CD4-positive, alpha-beta T cell treated with Interleukin-4 for 1 hour (primary cell): ENCODE results near the gene WNT7B.

Source experiments
- DNase-seq, 2 donors: peaks; one replicate each; pipeline ENCODE4 v3.0.0-alpha.2; 2020 to 2022

The WNT7B gene

DNA sequence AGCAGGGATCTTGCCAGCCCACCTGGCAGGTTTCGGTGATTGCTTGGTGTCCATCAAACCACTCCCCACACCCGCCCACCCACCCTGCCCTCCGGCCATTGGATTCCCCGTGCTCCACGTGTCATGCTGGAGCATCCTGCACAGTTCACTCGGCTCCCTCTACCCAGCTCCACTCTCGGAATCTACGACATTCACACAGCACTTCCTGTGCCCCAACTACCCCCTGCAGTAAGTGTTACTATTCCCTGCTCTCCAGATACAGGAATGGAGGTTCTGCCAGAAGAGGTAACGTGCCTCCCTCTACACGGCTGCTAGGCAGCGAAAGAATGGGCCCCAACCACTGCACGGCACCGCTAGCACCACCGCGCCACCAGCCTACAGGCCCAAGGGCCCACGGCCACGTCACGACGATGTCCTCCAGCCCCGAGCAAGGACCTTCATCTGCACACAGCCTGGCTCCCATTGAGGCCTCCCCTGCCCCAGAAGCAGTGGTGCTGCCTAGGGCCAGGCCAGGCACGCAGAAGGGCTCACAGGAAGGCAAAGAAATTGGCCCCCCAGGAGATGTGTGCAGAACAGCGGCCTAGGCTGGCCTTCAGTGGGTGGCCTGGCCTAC, 27.6 kb downstream of the WNT7B start:
- no peak for DNase-seq

DNA sequence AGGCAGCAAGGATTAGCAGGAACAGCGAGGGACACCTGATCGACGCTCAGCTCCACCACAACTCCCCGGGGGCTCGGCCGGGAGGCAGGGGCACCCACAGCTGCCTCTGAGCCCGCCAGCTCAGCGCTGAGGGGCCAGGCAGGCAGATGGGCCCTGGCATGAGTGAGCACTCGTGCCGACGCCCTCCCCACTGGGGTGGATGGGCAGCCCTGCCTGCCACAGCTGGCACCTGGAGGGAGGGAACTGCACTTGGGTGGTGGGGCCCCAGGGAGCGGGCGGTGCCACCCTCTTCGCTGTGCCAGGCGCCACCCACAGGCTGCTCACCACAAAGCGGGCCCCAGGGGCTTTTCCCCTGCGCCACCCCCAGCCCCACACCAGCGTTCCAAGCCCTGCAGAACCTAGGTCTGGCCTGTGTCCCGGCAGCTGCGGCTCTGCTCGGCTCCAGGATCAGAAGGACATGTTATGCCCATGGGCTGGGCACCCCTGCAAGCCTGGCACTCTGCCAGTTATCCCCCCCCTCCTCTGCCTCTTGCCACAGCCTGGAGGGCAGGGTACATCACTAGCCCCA, 28.8 kb downstream of the WNT7B start:
- peak in 1 of 2 donors; percentile 56 for DNase-seq

DNA sequence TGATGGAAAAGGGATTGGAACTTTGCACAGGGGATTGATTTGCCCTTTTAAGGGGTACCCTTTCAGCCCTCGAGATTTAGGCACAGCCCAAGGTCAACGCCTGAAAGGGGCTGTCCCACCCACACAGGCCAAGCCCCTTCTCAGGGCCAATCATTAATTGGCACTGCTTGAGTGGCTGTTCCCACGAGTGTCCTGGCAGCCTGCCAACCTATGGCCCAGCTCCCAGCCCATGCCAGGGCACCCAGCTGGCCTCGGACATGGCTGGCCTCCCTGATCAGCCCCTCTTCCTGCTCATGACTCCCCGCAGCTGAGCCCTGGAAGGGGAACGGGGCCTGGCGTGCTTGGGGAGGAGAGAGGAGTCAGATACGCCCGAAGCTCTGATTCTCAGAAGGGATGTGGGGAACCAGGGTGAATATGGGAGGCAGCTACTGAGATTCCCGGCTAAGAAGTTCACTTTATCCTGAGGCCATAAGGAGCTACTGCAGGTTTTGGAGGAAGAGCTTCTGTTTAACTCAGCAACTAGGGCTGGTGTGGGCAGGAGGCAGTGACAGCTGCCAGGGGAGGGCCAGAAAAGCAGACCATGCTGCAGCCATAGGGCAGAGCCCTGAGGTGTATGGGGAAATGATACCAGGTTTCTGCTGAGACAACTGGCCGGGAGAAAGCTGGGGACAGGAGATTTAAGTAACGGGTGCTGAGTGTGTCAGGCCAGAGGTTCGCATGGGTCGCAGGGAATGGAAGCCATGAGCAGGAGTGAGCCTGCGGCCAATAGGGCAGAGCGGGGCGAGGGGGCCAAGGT, 30.0 kb downstream of the WNT7B start:
- no peak for DNase-seq

DNA sequence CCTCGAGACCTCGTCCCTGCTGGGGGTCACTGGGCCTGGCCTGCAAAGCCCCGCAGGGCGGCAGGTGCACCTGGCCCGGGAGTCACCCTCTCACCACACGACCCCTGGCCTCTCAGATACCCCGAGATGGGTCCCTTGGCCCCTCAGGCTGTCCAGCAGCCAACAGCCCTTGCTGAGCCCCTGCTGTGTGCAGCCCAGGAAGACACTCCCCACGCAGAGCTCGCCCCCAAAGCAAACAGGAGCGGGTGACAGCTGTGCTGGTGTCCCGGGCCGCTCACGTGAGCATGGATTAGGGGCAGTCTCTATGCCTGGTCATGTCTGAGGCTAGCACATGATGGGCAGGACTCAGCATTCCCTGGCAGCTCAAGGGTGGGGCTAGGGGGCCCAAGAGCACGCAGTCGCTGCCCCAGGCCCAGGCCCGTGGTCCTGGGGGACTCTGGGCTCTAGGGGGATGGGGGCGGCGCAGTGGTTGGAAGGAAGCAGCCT, 31.3 kb downstream of the WNT7B start:
- DNase-seq = no peak

DNA sequence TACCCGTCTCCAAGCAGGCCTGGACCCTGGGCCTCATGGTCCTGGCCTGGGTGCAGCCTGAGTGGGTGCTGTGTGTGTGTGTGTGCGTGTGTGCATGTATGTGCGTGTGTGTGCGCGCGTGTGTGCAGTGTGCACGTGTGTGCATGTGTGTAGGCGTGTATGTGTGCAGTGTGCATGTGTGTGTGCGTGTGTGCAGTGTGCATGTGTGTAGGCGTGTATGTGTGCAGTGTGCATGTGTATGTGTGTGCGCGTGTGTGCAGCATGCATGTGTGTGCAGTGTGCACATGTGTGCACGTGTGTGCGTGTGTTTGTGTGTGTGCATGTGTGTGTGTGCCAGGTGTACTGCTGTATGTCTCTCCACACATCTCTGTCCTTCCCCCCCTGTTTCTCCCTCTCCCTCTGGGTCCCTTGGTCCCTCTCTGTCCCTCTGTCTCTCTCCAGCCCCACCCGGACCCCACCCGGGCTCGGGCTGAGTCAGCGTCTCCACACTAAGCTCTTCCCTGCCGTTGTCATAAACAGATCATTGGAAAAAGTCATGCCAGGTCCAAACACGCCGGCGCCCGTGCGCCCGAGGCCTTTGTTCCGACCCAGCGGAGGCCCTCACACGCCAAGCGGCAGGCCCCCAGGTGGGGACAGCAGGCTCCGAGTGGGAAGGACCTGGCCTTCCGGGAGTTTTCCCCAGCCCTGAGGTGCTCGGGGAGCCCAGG, 34.0 kb downstream of the WNT7B start:
- DNase-seq = no peak

- no peak for DNase-seq
Measured at GRCh38 chr22:45942344-45942743, 34.6 kb downstream of the WNT7B start.

DNA sequence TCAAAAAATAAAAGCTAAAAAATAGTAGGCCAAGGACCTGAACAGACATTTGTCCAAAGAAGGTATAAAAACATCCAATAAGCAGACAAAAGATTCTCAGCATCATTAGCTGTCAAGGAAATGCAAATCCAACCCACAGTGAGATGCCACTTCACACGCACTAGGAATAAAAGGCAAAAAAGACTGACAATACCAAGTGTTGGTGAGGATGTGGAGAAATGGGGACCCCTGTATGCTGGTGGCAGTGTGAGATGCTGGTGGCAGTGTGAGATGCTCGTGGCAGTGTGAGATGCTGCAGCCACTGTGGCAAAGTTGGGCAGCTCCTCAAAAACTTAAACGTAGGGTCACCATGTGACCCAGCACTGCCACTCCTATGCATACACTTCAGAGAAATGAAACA, 38.0 kb downstream of the WNT7B start:
- no peak for DNase-seq

GRCh38 chr22:45937960-45938359, 39.0 kb downstream of the WNT7B start:
- no peak for DNase-seq

DNA sequence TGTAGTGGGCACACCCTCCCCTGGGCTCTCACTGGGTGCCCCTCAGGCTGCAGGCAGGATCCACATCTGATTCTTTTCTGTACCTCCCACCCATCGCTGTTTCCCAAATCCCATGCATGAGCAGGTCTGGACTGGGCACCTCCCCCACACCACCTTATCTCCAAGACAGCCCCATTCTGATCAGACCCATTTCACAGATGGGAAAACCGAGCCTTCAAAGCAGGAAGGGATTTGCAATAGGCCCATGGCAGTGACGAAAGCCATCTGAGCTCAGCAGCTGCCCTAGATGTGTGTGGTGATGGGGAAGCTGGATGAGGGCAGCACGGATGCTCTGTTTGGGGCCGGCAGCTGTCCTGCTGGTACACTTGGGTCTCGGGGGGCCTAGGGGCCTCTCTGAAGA, 41.4 kb downstream of the WNT7B start:
- no peak for DNase-seq

DNA sequence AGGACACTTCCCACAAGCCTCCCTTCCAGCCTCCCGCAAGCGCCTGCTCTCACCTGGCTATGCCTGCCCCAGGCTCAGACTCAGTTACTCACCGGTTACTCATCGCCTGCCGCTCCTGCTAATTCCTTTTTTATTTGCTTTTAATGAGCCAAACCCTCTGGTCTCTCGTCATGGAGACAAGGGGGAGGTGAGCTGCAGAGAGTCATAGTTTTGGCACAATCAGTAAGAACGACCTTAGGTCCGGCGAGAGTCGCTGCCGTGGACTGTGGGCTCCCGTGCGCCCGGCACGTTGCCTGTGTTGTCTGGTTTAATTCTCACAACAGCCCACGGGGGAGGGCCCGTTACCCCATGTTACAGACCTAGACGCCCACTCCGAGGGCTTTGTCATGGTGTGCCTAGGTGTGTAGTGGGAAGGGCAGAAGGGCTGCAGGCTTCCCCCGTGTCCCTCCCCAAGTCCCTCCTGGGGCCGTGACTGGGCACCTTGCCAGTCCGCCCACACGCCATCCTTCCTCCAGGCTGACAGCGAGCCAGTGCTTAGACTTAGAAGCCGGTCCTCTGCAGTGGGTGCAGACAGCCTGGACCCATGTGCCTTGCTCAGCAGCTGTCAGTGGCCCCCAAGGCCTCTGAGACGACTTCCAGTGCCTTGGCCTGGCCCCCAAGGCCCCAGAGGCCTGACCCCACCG, 42.2 kb downstream of the WNT7B start:
- no peak for DNase-seq

DNA sequence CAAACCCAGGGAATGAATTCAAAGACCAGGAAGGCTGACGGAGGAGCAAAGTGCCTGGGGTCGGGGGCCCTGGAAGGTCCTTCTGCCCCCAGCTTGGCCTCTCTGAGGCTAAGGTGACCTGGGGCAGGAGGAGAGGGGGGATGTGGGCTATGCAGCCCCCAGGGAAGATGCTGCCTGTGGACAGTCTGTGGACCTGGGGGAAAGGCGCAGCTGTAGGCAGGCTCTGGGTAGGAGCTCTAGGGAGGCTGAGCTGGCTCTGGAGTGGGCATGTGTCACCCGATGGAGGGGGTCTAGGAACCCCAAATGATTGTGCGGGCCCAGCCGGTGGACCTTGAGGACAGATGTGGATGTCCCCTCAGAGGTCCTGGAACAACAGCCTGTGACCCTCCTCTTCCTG, 42.8 kb downstream of the WNT7B start:
- DNase-seq = no peak

DNA sequence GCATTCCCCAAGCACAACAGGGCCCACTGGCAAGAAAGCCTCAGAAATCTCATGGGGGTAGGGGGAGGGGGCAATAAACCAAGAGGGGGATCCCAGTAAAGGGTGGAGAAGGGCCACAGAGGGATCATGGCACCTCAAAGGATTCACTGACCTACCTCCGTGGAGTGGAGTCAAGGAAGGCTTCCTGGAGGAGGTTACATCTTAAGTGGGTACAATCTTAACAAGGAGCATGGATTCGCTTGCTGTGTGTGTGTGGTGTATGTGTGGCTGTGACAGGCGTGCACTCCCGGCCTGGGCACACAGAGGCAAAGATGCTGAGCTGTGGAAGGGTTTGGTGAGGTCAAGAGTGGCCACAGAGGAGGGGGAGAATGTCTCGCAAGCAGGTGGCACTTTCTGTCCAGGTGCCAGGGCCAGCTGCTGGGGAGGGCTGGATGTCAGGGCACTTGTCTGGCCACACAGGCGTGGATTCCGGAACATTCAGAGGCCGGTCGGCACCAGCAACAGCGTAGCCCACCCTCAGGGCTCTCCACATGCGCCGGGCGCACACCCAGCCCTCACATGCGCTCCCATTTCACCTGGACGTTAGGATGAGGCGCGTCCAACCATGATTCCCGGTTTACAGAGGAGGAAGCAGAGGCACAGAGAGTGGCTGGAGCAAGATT, 43.3 kb downstream of the WNT7B start:
- no peak for DNase-seq

GRCh38 chr22:45932071-45932470, 44.9 kb downstream of the WNT7B start:
- no peak for DNase-seq

DNA sequence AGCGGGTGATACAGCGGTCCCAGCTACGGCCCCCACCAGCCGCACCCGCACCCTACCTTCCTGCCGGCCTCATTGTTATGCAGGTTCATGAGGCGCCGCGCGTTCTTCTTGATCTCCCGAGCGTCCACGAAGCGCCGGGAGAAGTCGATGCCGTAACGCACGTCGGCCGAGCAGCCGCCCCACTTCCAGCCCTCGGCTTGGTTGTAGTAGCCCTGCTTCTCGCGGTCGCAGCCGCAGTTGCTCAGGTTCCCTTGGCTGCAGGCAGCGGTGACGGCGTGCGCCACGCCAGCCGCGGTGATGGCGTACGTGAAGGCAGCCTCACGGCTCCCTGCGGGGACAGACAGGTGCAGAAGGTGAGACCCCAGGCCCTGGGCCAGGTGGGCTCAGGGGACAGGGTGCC, 45.9 kb downstream of the WNT7B start:
- no peak for DNase-seq

DNA sequence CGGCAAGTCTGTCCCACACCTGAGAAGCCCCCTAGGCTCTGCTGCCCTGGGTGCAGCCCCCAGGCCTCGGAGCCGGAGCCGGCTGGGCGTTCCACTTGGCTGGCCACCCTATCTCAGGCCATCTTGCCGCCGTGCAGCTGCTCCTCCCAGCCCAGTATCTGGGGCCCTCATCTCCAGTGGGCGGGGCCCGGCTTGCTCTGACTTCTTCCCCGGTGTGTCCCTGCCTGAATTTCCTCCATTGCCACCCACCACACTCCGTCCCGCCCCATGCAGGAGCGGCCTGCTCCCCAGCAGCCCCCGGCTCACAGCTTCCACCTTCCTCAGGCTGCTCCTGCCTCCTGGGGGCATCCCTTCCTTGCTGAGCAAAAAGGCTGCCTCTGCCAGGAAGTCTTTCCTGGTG, 46.6 kb downstream of the WNT7B start:
- no peak for DNase-seq

GRCh38 chr22:45929649-45930048, 47.3 kb downstream of the WNT7B start:
- no peak for DNase-seq

GRCh38 chr22:45928726-45929368, 48.1 kb downstream of the WNT7B start:
- DNase-seq = no peak

DNA sequence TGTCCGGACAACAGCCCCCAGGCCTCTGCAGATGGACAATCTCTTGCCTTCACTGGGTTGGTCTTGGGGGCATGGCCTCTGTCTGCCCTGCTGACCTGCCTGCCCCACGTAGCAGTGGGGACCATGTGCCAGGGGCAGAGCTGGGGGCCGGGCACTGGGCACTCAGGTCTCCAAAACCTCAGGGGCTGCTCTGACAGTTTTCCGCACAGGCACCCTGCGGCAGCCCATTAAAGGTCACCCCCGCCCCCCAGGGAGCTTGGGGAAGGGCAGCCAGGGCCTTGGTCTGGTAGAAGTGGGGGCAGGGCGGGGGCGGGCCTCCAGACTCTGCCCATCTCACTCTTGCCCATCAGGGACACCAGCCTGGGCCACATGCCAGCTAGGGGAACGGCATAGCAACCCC, 49.9 kb downstream of the WNT7B start:
- DNase-seq = no peak

- no peak for DNase-seq
Measured at GRCh38 chr22:45926433-45926832, 50.5 kb downstream of the WNT7B start.

DNA sequence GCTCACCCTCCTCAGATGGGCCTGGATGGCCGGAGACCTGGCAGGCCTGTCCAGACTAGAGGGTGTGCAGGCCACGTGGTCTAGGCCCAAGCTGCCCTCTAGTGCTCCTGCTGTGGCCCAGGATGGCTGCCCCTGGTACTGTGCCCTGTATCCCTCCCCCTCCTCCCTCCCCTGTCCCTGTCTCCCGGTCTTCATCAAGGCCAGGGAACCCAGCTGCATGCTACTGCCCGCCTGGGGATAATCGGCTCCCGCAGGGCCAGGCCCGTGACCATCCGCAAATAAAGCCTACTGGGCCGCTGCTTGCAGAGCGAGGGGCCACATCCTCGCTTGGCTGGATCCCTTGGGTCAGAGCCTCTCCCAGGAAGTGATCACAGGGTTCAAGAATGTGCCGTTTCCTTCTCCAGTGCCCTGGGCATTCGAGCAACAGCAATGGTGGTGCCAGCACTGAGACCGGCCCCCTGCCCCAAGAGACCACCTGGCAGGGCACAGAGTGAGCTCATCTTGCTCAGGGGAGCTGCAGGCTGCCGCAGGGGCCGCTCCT, 51.1 kb downstream of the WNT7B start:
- no peak for DNase-seq

DNA sequence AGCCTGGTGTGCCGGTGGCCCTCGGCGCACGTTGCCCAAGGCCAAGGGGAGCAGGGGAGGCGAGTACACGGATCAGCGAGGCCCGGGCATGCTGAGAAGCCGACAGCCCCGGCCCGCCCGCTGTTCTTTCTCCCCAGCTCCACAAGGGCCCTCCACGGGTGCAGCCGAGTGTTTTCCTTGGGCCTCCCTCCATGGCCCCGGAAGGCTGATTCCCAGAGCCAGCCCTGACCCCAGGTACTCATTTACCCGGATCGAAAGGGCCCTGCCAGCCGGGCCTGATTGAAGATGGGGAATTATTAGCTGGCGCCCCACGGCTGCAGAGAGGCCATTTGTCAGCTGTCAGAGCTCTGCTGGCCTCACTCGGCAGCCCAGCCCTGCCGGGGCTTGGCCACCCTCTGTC, 53.1 kb downstream of the WNT7B start:
- DNase-seq = no peak

GRCh38 chr22:45923212-45923611, 53.8 kb downstream of the WNT7B start:
- DNase-seq = no peak
